GM18858 (cell line): ENCODE measurements around the gene CLEC4C.

Experiments used
- ATAC-seq: cut with Tn5 transposase; IDR thresholded peaks from one replicate; pipeline ENCODE4 v1.9.1; 2021; ENCODE audit not compliant: unreplicated experiment

Gene CLEC4C

DNA sequence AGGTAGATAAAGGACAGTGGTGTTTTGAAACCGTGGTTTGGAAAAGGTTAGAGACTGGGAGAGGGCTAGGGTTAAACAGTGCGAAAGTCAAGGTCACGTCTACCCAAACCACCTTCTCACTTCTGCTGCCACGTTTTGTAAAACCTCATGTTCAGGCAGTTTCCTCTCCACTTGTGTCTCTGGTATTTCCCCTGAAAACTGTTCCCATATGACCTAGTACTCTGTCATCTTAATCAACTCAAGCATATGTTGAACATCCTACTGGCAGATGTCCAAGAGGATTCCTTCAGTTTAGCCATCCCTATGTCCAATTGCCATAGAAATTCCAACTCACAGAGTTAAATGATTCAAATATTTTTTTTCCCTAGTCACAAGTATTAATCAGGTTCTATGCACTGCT is 17.4 kb downstream of the CLEC4C start:
- ATAC-seq, result no peak

DNA sequence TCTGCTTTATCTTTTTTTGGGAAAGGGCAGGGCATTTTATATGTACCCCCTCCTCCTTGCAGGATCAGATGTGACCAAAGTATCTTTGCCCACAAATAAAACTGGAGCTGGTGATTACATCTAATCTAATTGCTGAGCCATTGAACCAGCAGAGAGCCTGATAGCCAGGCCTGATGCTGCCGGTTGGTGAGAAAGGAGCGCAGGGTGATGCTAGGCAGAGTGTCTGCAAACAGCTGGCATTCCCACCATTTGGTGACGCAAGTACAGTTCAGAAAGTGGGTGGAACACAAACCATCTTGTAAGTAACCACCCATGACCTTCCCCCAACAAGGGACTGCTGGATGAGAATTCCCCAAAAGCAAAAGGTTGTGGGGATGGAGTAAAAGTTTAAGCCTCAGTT is 23.2 kb downstream of the CLEC4C start:
- ATAC-seq, result no peak

DNA sequence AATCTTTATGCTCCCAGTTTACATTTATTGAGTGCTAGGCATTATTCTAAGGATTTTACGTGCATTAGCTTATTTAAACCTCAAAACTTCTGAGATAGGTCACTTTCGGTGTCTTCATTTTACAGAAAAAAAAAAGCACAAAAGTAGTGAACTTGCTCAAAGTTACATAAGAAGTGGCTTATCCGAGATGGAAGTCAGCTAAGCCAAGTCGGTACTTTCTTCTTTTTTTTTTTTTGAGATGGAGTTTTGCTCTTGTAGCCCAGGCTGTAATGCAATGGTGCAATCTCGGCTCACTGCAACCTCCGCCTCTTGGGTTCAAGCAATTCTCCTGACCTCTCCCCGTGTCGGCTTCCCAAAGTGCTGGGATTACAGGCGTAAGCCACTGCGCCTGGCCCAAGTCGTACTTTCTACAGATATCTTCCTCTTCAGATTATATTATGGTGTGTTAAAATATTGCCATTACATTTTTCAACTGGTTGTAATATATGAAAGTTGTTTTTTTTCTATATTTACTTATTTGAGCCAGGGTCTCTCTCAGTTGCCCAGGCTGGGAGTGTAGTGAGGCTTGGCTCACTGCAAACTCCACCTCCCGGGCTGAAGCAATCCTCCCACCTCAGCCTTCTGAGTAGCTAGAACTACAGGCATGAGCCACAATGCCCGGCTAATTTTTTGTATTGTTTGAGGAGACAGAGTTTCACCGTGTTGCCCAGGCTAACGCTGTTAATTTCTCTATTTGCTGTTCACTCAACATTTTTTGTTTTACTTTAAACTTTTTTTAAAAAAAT is 27.0 kb downstream of the CLEC4C start:
- ATAC-seq, result no peak

DNA sequence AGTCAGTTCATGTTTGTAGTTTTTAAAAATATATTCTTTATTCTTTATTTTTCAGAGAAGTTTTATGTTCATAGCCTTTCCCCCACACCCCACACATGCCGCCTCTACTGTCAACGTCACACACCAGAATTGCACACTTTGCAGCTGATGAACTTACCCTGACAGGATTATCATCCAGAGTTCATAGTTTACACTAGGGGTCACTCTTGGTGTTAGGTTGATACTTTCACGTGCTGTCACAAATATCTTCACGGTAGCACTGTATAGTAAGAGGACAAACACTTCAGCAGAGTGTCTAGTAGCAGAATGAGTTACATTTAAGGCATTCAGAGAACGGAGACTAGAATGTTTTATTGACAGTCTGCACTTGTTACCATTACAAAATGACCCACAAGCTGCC is 30.8 kb downstream of the CLEC4C start:
- no peak for ATAC-seq

DNA sequence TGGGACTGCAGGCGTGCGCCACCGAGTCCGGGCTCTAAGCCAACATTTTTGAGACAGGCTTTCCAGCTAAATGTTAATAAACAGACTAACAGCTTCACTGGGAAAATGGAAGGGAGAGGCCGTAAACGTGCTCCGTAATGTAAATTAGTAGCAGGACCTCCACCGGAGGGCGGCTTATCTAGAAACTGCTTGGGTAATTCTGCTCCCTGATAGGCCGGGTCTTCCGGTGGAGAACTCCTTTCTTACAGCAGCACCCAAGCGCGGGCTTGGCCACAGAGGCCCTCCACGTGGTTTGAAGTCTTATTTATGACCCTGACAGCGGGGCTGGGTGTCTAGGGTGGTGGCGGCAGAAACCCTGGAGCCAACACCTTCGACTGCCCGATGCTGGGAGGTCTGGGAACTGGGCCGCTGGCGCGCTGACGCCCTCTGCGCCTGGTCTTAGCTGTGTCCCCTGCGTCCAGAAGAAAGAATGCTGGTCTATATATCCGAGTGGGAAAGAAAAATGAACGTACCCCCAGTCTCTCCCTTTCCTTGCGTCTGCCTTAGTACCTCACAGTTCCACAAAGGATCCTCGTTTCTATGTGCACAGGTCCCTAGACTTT is 34.2 kb downstream of the CLEC4C start:
- no peak for ATAC-seq

DNA sequence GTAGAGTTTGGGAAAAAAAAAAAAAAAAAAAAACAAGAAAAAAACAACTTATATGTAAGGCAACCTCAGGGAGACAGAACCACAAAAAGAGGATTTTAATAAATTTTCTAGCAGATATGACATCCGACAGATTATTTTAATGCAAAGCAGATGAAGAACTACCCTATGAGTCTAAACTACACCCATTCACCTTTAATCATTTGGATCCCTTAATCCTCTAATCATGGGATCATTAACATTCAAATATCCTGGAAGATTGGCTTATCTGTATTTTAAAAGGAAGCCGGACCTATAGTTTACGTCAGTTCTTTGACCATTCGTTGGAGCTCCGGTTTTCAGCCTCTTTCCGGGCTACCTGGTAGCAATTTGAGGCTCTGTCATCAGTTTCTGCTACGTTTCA is 36.0 kb downstream of the CLEC4C start, which contains the start of gene DPPA3:
DPPA3 (plus strand) TSS at position 301 of the 400 bp plus-strand sequence. CDS start 138 bp downstream, outside the sequence.
- no peak for ATAC-seq

DNA sequence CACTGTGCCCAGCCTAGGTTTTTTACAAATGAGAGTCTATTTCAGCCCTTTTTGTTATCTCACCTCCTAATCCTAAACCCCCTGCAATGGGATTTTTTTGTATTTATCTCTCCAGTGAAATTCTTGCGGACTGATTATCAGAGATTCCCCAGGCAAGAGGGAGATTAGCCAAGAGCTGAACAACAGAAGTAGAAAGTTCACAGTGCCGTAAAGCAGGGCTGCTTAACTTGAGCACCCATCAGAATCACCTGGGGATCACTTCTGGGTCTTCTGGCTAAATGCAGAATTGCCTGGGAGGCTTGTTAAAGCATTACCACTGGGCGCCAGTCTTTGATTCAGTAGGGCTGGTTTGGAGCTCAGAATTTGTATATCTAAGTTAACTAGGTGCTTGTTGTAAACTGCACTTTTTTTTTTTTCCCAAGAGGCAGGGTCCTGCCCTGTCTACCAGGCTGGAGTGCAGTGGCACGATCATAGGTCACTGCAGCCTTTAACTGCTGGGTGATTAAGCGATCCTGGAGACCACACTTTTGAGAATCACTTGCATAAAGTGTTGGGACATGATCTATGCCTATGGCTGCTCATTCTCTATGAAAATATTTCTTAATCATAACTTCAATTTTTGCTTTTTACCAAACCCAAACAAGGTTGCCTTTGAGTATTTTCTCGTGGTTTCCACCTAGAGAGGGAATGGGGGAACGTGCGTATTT is 37.1 kb downstream of the CLEC4C start:
- ATAC-seq, result no peak

DNA sequence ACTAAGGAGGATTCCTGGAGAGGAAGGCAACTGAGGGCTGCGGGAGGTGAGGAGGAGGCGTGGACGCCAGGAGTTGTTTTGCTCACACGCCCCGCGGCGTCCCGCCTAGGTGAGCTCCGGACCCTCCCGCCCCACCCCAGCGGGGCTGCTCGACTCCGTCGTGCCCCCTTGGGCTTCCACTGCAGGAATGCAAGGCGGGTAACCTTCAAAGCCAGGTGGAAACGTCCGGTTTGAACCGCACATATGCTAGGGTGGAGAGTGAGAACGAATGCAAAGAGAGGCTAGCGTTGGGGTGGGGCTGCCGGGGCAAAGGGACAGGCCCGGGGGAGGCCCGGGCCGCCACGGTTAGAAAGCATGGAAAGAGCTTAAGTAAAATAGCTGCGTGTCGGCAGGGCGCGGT is 41.3 kb downstream of the CLEC4C start:
- ATAC-seq, result no peak

DNA sequence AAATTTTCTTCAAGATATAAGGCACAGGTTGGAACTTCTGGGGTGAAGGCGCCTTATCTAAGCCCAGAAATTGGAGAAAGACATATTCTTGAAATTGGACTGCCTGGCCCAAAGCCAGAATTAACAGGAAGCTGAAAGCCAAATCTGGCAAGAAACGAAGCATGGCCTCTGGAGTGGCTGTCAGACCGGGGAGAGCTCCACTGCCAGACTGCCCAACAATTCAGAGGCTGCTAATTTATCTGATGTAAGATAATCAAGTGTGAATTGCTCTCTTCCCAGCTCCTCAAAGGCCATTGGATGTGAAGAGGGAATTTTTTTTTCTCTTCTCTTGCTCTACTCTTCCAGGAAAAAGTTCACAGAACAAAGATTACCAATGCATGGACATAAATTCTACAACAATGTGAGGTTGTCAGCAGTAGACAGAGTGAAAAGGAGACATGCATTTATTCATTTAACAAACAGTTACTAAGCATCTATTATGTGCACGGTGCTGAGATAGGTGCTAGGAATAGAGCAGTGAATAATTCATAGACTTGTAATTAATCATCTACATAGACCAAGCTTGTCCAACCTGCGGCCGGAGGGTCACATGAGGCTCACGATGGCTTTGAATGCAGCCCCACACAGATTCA is 51.5 kb downstream of the CLEC4C start, which contains the start of gene GDF3:
GDF3 (minus strand) TSS at position 210 of the 632 bp plus-strand sequence; CDS start at position 163, 47 bp downstream.
- no peak for ATAC-seq

DNA sequence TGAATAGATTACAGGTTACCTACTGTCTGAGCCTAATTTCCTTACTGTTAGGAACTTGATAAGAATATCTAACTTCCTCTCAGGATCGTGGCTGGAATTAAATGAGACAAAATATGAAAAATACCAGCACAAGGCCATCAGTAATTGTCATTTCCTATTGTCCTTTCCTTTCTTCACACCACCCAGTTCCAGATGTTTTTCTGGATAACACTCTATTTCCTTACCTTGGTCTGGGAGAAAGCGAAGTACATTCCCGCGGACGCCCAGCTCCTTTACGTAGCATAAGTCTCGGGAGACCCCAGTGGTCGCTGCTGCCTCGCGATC is 52.0 kb downstream of the CLEC4C start:
- no peak for ATAC-seq

DNA sequence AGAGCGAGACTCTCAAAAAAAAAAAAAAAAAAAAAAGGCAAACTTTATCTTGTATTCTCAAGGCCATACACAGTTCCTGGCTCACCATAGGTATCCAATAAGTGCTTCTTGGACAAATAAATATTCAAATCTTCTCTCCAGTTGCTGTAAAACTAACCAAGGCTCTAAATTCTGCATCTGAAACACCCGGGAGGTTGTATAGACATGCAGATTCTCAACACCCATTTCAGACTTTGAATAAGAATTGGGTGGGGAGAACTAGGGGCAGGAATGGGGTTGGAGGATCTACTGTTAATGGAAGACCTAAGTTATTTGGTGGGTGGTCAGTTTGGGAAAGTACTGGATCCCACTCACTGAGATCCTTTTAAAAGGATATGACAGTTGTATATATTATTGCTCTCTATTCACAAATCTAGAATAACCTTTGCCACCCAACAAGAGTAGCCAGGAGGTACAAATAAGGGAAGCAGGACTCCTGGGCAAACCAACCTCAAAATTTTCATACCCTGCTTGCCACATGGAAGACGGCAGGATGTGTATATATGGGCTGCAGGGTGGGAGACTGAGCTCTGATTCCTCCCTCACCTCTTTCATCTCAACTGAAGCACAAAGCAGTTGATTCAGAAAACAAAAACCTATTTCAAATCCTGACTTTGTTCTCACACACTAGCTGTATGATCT is 52.5 kb downstream of the CLEC4C start:
- no peak for ATAC-seq

DNA sequence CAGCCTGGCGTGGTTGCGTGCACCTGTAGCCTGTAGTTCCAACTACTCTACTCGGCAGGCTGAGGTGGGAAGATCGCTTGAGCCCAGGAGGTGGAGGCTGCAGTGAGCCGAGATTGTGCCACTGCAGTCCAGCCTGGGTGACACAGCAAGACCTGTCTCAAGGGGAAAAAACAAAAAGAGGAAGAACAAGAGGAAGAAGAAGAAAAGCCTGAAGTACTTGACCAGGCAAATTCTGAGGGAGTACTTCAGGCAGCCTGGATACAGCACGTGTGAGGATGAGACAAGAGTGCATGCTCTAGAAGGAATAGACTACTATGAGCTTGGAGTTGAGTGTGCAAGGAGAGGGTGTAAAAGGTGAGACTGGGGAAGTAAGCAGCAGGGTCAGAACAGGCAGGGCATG is 53.4 kb downstream of the CLEC4C start:
- no peak for ATAC-seq

DNA sequence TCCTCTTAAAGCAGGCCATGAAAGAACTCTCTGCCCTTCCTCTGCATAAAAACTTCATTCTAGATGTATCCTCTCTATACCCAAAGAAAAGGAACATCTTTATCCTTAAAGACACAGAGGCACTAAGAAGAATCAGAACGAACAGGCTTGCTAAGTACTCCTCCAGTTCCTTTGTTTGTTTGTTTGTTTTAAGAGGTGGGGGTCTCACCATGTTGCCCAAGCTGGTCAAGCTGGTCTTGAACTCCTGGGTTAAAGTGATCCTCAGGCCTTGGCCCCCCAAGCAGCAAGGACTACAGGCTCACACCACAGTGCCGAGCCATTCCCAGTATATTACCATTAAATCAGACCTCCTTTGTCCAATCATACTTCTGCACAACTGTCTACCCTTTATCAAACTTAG is 65.6 kb downstream of the CLEC4C start:
- no peak for ATAC-seq
